NCI-H146 (cell line): ENCODE data around the gene CLCN5.
"Not testable (repeated sequence)": the region's sequence is repeated elsewhere in the genome, so short reads cannot be mapped to it uniquely, and the experiment has no call there.

Experiments used
- DNase-seq: peaks from one replicate; lab custom pipeline; 2025; lab: John Stamatoyannopoulos, UW

The CLCN5 gene

DNA sequence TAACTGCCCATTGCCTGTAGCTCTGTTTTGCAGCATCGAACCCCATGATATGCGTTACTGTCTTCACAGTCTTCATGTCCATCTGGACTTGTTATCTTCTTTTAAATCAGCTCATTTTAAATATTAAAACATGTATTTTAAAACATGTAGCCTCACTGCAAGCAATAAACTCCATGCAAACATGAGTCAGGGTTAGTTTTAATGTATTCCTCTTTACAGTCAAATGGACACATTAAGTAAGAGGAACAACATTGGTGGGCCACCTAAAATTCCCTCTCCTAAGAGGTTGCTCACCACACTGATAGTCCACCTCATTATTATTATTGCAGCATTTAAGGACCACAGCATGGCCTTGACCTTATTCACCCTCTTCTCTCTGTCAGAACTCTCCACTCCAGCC lies 74.1 kb downstream of the CLCN5 start:
- DNase-seq: no peak

DNA sequence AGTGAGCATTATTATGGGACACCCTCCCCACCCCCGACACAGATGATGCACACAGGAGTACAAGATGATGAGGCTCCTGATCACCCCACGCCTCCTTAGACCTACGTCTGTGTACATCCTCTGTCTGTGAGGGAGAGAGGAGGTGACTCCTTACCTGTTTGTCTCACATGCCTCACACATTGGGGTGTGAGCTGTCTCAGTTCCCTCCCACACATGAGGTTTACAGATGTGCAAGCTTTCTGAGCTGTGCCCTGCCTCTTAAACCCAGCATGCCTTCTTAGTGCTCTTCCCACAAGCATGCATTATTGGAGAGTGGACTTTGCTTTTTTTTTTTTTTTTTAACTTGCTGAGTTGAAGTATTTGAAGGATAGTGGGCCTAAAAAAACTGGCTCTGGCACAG lies 76.7 kb downstream of the CLCN5 start:
- no peak for DNase-seq

DNA sequence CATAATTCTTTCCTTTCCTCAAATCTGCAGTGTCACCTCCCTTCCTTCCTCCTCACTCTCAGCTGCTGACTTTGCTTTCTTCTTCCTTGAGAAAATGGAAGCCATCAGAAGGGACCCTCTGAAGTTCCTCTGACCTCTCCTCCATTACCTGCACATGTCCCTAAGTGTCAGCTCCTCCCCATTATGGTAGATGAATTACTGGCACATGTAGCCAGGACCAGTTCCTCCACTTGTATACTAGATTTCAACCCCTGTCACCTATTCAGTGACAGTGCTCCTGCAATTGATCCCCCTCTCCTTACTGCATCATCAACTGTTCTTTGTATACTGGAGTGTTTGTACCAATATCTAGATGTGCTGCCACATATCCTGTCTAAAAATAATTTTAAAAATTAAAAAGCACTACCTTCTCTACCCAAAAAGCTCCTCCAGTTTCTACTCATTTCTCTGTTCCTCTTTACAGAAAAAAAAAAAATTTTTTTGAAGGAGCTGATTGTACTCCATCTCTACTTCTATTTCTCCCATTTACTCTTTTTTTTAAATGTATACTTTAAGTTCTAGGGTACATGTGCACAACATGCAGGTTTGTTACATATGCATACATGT lies 78.6 kb downstream of the CLCN5 start:
- no peak for DNase-seq

- DNase-seq: no peak
Measured at GRCh38 chrX:50002067-50002714, 79.8 kb downstream of the CLCN5 start.

DNA sequence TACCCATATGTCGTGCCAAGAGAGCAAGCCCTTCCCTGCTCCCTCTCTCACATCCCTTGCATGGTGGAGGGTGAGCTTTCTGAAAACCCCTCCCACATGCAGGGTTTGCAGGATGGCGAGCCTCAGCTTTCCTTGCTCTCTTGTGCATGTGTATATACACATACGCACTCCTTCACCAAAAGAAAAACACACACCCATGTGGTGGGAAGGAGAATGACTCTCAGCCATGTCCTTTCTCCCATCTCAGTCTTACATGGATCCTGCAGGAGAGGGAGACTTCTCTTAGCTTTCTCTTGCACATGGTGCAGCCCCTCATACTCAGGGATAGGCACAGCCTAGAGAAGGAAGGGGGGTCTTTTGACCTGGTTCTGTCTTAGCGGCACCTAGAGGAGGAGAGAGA lies 81.1 kb downstream of the CLCN5 start:
- DNase-seq: no peak

DNA sequence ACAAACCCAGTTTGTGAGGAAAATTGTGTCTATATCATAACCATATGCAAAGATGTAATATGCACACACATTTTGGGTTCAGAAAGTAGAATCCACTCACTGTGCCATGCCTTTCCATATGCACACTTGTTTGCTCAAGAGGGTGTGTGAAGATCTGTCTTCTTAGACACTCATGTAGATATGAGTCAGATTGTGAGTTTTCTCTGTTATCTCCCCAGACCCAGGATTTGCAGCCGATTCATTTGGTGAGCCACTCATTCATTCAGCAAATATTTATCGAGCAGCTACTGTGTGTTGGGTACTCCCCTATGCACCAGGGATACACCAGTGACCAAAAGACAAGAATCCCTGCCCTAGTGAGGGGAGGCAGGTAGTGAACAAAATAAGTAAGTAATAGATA lies 81.5 kb downstream of the CLCN5 start:
- no peak for DNase-seq

DNA sequence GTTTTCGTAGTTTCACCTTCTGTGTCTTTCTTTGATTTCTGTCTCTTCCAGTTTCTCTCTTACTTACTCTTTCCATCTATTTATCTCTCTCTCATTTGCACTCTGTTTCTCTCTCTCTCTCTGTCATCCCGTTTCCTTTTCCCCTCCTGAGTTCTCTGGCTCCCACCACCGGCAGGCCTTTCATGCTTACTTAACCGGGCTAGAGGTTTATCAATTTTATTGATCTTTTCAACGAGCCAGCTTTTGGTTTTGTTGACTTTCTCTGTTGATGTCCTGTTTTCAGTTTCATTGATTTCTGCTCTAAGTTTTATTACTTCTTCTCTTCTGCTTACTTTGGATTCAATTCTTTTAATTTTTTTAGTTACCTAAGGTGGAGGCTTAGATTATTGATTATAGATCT lies 103.2 kb downstream of the CLCN5 start:
- not testable (repeated sequence) for DNase-seq

- DNase-seq: no peak
Measured at GRCh38 chrX:50035126-50035525, 112.7 kb downstream of the CLCN5 start.

GRCh38 chrX:50036426-50036825 lies 114.0 kb downstream of the CLCN5 start:
- no peak for DNase-seq

DNA sequence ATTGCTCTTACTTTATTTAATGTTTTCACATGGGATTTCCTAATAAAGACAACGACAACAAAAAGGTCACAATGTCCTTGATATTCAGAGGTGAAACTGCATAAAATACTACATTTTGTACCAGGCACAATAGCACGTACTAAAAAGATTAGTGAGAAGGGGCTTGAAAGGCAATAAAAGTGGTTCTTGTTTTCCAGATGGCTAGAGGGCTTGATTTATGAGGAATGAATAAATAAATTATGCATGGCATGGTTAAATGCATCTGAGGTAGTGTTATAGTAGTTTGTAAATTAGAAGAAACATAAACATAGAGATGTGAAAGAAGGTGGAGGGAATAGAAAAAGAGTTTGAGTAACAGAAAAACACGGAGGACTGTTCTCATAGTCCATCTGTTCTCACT lies 123.4 kb downstream of the CLCN5 start:
- no peak for DNase-seq

GRCh38 chrX:50049228-50049627 lies 126.8 kb downstream of the CLCN5 start:
- DNase-seq: no peak

- DNase-seq: no peak
Measured at GRCh38 chrX:50054147-50054546, 131.8 kb downstream of the CLCN5 start.

DNA sequence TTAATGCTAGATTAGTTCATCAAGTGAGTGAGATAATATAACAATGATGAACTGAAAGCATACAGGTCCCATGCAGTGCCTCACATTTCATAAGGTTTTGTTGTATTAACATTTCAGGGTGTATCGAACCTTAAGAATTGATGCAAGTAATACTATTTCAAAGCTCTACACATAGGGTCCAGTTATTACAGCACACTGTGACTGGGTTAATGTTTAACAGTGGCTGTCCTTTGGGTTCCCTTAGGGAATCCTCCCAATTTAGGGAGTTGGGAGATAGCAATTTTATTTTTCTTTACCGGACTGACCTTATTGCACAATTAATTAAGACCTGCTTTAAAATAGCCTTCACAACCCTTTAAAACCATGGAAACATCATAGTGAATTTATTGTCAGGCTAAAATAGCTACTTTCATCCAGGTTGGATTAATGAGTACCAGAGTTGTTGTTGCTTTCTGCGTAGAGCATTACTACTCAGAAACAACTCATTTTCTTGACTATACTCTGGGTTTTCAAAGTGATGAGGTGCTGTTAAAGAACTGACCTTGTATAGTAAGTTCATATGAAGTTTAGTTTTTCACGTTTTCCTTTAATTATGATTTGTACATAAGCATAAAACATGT lies 144.0 kb downstream of the CLCN5 start:
- DNase-seq: no peak

DNA sequence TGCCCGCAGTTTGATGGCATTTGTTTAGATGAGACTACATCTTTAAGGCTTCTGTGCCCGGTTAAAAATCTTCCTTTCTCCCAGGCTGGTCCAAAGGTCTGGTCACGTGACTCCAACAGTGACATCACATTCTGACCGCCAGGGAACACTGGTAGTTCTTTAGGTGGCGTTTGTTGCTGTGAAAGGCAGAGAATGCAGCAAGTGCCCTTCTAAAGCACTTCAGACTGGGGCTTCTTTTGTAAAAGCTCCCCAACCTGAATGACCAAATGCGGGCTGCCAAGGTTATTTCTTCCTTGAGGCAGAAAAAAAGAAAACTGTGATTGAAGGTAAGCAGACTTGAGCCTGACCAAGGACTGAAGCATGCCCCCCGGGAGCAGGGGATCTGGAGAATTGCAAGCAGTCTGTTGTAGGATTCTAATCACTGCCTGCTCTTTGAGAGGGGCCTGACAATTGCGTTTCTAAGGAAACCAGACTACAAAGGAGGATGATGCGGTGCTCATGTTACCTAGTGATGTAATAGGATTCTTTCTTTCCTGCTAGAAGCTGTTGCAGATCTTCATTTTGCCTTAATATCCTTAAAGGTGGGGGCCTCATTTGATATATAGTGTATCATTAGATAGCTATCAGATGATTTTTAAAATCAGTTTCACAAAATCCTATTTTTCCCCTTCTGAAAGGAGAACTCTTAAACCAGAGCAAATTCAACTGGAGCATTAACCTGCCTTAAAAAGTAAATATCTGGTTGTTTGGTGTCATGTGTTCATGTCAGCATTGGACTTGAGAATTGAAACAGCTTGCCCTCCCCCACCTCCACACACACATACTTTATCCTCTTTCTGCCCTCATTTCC lies 145.3 kb downstream of the CLCN5 start:
- peak; percentile 80 for DNase-seq

GRCh38 chrX:50068285-50068563 lies 145.8 kb downstream of the CLCN5 start:
- no peak for DNase-seq

DNA sequence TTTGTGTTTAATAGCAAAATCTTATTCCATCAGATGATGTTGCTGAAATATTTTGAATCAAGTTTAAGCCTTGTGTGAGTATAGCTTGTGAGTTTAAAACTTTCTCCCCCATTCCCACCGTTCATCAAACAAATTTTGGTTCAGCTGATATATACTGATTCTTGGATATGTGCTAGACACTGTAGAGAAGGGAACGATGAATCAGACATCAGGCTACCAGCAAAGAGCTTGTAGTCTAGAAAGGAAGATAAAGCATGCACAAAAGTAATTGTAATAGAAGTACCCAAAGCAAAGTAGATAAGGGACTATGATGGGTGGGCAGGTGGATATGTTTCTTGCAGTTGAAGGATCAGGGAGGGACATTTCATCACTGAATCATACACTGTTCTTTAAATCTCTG lies 146.5 kb downstream of the CLCN5 start:
- DNase-seq: no peak

- DNase-seq: peak; percentile 56
Measured at GRCh38 chrX:50071494-50071893, 149.1 kb downstream of the CLCN5 start.

- DNase-seq: no peak
Measured at GRCh38 chrX:50072110-50072509, 149.7 kb downstream of the CLCN5 start.

DNA sequence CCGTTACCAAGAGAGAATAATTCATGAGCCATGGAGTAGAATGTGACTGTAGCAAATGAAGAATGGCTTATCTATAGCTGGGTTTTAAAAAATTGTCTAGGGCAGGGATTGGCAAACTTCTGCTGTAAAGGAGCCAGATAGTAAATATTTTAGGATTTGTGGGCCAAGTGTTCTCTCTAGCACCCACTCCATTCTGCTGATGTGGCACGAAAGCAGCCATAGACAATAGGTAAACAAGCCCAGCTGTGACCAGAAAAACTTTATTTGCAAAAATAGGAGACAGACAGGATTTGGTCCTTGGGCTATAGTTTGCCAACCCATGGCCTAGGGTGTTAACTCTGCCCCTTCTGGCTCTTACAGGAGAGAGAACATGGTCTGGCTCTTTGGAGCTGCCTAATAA lies 151.2 kb downstream of the CLCN5 start:
- no peak for DNase-seq

- no peak for DNase-seq
Measured at GRCh38 chrX:50075630-50076339, 153.4 kb downstream of the CLCN5 start.

DNA sequence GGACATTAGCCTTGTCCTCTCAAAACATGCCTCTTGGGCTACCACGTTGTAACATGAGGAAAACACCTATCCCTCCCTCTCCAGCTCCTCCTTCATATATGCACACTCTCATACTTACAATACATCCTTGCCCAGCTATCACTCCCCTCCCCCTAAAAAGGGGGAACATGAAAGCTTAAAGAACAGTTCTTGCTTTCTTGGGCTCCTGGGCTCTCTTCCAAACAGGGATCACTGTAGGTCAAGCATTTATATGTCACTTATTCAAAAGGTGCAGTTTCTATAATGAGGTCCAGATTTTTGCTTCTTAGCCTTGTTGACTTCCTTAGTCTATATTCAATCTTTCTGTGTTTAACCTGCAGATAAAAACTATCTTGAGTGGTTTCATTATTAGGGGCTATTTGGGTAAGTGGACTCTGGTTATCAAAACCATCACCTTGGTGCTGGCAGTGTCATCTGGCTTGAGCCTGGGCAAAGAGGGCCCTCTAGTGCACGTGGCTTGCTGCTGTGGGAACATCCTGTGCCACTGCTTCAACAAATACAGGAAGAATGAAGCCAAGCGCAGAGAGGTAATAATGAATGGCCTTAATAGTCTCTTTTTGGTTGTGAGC lies 159.0 kb downstream of the CLCN5 start:
- DNase-seq: peak; percentile 15

GRCh38 chrX:50082741-50083140 lies 160.3 kb downstream of the CLCN5 start:
- no peak for DNase-seq
